PC-9 (cell line): ENCODE results near the gene RNF4.

Source experiments
- CTCF ChIP-seq: fragments of 200-600 bp; sonication (generic); conservative IDR thresholded peaks from 2 replicates; pipeline ENCODE4 v1.6.1; 2017; ENCODE audit warnings: mixed run types, antibody characterized with exemption, mild to moderate bottlenecking, moderate library complexity
- EZH2 ChIP-seq: fragments of 200-600 bp; sonication (generic); IDR thresholded peaks from 2 replicates; pipeline ENCODE4 v1.8.0; 2017; ENCODE audit warnings: antibody characterized with exemption, low read depth

DNA sequence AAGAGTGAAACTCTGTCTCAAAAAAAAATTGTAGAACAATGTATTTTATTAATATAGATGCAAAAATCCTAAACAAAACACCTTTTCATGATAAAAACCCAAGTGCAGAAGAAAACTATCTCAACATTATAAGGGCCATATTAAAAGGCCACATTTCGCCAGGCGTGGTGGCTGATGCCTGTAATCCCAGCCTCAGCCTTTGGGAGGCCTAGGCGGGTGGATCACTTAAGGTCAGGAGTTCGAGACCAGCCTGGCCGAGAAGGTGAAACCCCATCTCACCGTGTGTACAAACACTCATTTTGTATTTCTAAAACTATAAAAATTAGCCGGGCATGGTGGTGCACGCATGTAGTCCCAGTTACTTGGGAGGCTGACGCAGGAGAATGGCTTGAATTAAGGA lies 57.7 kb downstream of the RNF4 start:
- TF ChIP-seq CTCF = no peak
- no peak for TF ChIP-seq EZH2
